K562 (cell line): Measurements from ENCODE around the gene PSMA4. TPM values are rescaled to one million over a fixed set of nuclear protein-coding genes. Genes with fewer than 3 reads are reported as not detected.

Experiments
- BRD4 ChIP-seq: fragments of 200-600 bp; sonication (generic); IDR thresholded peaks from 2 replicates; pipeline ENCODE4 v1.6.1; 2017; ENCODE audit warnings: inconsistent platforms
- EP400 ChIP-seq: fragments of 450-650 bp; IDR thresholded peaks from 2 replicates; pipeline ENCODE4 v1.6.1; 2017; ENCODE audit warnings: antibody characterized with exemption, mild to moderate bottlenecking, moderate library complexity
- FOXK2 ChIP-seq, 2 experiments: fragments of 450-650 bp; IDR thresholded peaks in 1 of 2; conservative IDR thresholded peaks in 1 of 2; 2 replicates each; pipeline ENCODE4 v1.6.1; 2016; ENCODE audit warnings: low read depth in 2 of 2, mild to moderate bottlenecking in 1 of 2
- HDAC1 ChIP-seq, 2 experiments: fragments of 450-650 bp; IDR thresholded peaks; 2 replicates each; pipeline ENCODE4 v1.6.1; 2016 to 2017; ENCODE audit warnings: inconsistent platforms in 1 of 2, mild to moderate bottlenecking in 1 of 2, moderate library complexity in 1 of 2
- HNRNPH1 ChIP-seq: fragments of 200-400 bp; formaldehyde crosslinking; optimal IDR thresholded peaks from 2 replicates; pipeline ENCODE3; 2017; ENCODE audit warnings: low read depth, mild to moderate bottlenecking, low read length, moderate library complexity
- L3MBTL2 ChIP-seq: fragments of 450-650 bp; IDR thresholded peaks from 2 replicates; pipeline ENCODE4 v1.6.1; 2016; ENCODE audit warnings: mild to moderate bottlenecking, moderate library complexity
- MBD2 ChIP-seq: sonication (generic); IDR thresholded peaks from 2 replicates; pipeline ENCODE4 v1.6.1; 2016; ENCODE audit warnings: low read depth, borderline replicate concordance
- NCOA1 ChIP-seq: fragments of 450-650 bp; IDR thresholded peaks from 2 replicates; pipeline ENCODE4 v1.6.1; 2016; ENCODE audit warnings: low read depth
- RBBP5 ChIP-seq: fragments of 200-600 bp; sonication (generic); IDR thresholded peaks from 2 replicates; pipeline ENCODE4 v1.6.1; 2012; ENCODE audit warnings: borderline replicate concordance, mild to moderate bottlenecking, low read length, control low read depth, inconsistent platforms; ENCODE audit not compliant: insufficient read depth, poor library complexity, severe bottlenecking
- RNF2 ChIP-seq: sonication (generic); IDR thresholded peaks from 2 replicates; pipeline ENCODE4 v1.6.1; 2016
- SIN3B ChIP-seq: fragments of 450-650 bp; IDR thresholded peaks from 2 replicates; pipeline ENCODE4 v1.6.1; 2017; ENCODE audit warnings: low read depth, mild to moderate bottlenecking, moderate library complexity
- TRIM24 ChIP-seq, 2 experiments: fragments of 450-650 bp; IDR thresholded peaks; 2 replicates each; pipeline ENCODE4 v1.6.1; 2016
- XRCC4 ChIP-seq: IDR thresholded peaks from one replicate; pipeline ENCODE4 v1.6.1; 2011; ENCODE audit not compliant: insufficient read depth, insufficient read length; ENCODE audit errors: extremely low read depth
- ZNF696 ChIP-seq: fragments of 250-450 bp; sonication (Bioruptor Pico); conservative IDR thresholded peaks from 2 replicates; pipeline ENCODE4 v1.4.0; 2020; ENCODE audit warnings: mild to moderate bottlenecking, moderate library complexity
- polyA plus RNA-seq, 8 experiments: library from polyadenylated mRNA; depleted of rRNA in 4 of 8; stranded (reverse) in 5 of 8; unstranded in 3 of 8; fragments of >200 nt; fragmentation: Nextera tagmentation in 2 of 8; fragmentation: Illumina TruSeq in 1 of 8; extraction: Ambion mirVana in 2 of 8; extraction: Trizol in 1 of 8; gene quantifications; 2 replicates each; pipeline versions ENCODE4 v1.2.1 to v1.2.3, GENCODE V29; 2011 to 2014; ENCODE audit warnings: inconsistent platforms in 1 of 8, missing spikeins in 1 of 8
- total RNA-seq, 7 experiments: library from RNA; depleted of rRNA in 6 of 7; stranded (reverse); fragments of >200 nt in 6 of 7; fragmentation: Illumina TruSeq in 2 of 7; extraction: Trizol in 2 of 7; gene quantifications; 2 replicates each; pipeline versions ENCODE4 v1.2.1 to v1.2.3, GENCODE V29; 2011 to 2021; ENCODE audit warnings: low replicate concordance in 1 of 7
- TF ChIP-seq, protein P1 (sequence below), 2 experiments: IDR thresholded peaks; 2 replicates each; pipeline ENCODE4 v1.6.1; 2011; ENCODE audit warnings: borderline replicate concordance in 1 of 2, control low read depth in 1 of 2, low read depth in 1 of 2, low read length in 1 of 2, mild to moderate bottlenecking in 1 of 2, mixed read lengths in 1 of 2, moderate library complexity in 1 of 2; ENCODE audit not compliant: insufficient read depth in 1 of 2, insufficient read length in 1 of 2, poor library complexity in 1 of 2, severe bottlenecking in 1 of 2; ENCODE audit errors: extremely low read depth in 1 of 2
- TF ChIP-seq, protein P2 (sequence below): fragments of 150-350 bp; conservative IDR thresholded peaks from 2 replicates; pipeline ENCODE4 v1.6.1; 2014; ENCODE audit warnings: low read length
- TF ChIP-seq, protein P3 (sequence below): fragments of 200-800 bp; sonication (Bioruptor generic); IDR thresholded peaks from 2 replicates; pipeline ENCODE4 v1.6.1; 2017; ENCODE audit warnings: missing genetic modification characterization, missing compliant biosample characterization

PSMA4 gene
- total and polyA plus RNA-seq, 9 of the 15 experiments (the other 6 are each of a cell fraction or from before 2014, with no cell fraction given): 304 to 1,857 (median 666) TPM

DNA sequence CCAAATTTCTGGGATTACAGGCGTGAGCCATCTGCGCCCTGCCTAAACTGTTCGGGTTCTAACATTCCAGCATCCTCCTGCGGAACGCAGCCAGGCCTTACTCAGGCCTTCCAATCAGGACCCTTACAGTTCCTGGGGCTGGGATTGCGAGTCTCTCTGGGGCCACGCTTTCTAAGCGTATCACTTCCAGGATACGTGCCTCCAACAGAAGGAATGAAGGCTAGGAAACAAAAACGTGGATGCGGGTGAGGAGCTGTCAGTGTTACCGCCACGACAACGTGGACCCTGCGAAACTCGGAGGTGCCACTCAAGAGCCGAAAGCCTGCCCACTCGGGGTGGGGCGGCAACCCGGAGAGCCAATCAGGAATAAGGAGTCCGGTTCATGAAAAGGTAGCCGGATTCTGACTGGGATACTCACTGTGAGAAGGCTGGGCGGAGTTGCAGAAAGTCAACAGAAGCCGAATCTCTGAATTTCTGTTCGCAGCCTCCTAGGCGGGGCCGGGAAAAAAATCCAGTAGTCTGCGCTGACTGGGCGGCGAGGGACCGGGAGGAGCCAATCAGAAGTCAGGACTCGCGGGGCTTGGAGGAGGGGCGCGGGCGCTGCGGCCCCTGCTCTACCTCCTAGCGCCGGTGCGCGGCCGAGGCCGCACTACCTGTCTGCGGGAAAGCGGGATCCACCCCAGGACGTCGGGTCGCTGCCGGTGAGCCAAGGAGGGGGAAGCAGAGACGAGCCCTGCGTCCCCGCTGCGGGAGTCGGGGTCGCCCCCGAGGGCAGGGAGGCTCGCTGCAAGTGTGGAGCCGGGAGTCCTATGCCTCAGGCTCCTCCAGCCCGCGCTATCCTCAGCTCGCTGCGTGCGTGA lies 33.0 kb upstream of the PSMA4 start, which contains the start of gene HYKK (continued):
- TF ChIP-seq, protein P1, sequence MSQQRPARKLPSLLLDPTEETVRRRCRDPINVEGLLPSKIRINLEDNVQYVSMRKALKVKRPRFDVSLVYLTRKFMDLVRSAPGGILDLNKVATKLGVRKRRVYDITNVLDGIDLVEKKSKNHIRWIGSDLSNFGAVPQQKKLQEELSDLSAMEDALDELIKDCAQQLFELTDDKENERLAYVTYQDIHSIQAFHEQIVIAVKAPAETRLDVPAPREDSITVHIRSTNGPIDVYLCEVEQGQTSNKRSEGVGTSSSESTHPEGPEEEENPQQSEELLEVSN (IDR thresholded peaks at IDR 0.05; ENCODE audit: borderline replicate concordance in 1 of 2, extremely low read depth in 1 of 2, insufficient read depth in 1 of 2, insufficient read length in 1 of 2, low read depth in 1 of 2, low read length in 1 of 2, poor library complexity in 1 of 2, severe bottlenecking in 1 of 2): peak; percentile 32 to 38
- peak in 1 of 2 experiments; percentile 78; a peak in 2 of 4 replicates for TF ChIP-seq HDAC1 (IDR thresholded peaks at IDR 0.05)
- TF ChIP-seq HNRNPH1: no peak
- TF ChIP-seq RNF2: 0 out of 2 replicates have a peak, but pooled peaks have one; percentile 18
- TF ChIP-seq, protein P2, sequence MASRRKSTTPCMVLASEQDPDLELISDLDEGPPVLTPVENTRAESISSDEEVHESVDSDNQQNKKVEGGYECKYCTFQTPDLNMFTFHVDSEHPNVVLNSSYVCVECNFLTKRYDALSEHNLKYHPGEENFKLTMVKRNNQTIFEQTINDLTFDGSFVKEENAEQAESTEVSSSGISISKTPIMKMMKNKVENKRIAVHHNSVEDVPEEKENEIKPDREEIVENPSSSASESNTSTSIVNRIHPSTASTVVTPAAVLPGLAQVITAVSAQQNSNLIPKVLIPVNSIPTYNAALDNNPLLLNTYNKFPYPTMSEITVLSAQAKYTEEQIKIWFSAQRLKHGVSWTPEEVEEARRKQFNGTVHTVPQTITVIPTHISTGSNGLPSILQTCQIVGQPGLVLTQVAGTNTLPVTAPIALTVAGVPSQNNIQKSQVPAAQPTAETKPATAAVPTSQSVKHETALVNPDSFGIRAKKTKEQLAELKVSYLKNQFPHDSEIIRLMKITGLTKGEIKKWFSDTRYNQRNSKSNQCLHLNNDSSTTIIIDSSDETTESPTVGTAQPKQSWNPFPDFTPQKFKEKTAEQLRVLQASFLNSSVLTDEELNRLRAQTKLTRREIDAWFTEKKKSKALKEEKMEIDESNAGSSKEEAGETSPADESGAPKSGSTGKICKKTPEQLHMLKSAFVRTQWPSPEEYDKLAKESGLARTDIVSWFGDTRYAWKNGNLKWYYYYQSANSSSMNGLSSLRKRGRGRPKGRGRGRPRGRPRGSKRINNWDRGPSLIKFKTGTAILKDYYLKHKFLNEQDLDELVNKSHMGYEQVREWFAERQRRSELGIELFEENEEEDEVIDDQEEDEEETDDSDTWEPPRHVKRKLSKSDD: no peak
- no peak for TF ChIP-seq NCOA1
- no peak for TF ChIP-seq BRD4
- no peak for TF ChIP-seq TRIM24 (IDR thresholded peaks at IDR 0.05)
- TF ChIP-seq XRCC4: no peak
- peak; percentile 59 for TF ChIP-seq MBD2
- peak; percentile 36; the same call in 1 of the 2 replicates for TF ChIP-seq SIN3B
- peak; percentile 64; the same call in 1 of the 2 replicates for TF ChIP-seq EP400
- peak; percentile 65 for TF ChIP-seq L3MBTL2
- TF ChIP-seq RBBP5: peak; percentile 70
- TF ChIP-seq, protein P3, sequence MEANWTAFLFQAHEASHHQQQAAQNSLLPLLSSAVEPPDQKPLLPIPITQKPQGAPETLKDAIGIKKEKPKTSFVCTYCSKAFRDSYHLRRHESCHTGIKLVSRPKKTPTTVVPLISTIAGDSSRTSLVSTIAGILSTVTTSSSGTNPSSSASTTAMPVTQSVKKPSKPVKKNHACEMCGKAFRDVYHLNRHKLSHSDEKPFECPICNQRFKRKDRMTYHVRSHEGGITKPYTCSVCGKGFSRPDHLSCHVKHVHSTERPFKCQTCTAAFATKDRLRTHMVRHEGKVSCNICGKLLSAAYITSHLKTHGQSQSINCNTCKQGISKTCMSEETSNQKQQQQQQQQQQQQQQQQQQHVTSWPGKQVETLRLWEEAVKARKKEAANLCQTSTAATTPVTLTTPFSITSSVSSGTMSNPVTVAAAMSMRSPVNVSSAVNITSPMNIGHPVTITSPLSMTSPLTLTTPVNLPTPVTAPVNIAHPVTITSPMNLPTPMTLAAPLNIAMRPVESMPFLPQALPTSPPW (CRISPR knock-in tag): peak; percentile 75
- TF ChIP-seq FOXK2 (conservative IDR thresholded peaks at IDR 0.05 in 1 of 2, IDR thresholded peaks at IDR 0.05 in 1 of 2; ENCODE audit: low read depth in 2 of 2): peak; percentile 51 to 63; a peak in 2 of 4 replicates
- no peak for TF ChIP-seq ZNF696 (CRISPR knock-in tag)
- TF ChIP-seq, all 486 proteins: peak for 73
